Measurements from ENCODE around the gene TMCC2. TPM values are rescaled to one million over a fixed set of nuclear protein-coding genes. Genes with fewer than 3 reads are reported as not detected.
A peak's percentile ranks its signal among the peaks of the same experiment; 100 is the strongest.
"Not testable (repeated sequence)": the region's sequence is repeated elsewhere in the genome, so short reads cannot be mapped to it uniquely, and the experiment has no call there.

TMCC2 gene
- total RNA-seq (3.3 and 4.0 TPM in 2 replicates), polyA plus RNA-seq (1.8 and 2.0 TPM in 2 replicates), polyA minus RNA-seq (2.5 and 5.3 TPM in 2 replicates)
- 1.9 TPM for total RNA-seq (2013)

- H3K27ac Mint-ChIP-seq = peak within 1 kb of the TSS; percentile 77
- Histone ChIP-seq H3K4me2 (replicated peaks; ENCODE audit: low read depth, low read length, poor library complexity, severe bottlenecking) (peak within 1 kb of the TSS; percentile 91), H2AFZ (ENCODE audit: insufficient read depth, low read depth, low read length, poor library complexity, severe bottlenecking) (peak within 1 kb of the TSS; percentile 82), H3K4me3 (ENCODE audit: control extremely low read depth in 1 of 5, extremely low read depth in 1 of 5, insufficient read depth in 1 of 5, low read depth in 2 of 5, low read length in 4 of 5) (peak within 1 kb of the TSS; percentile 21 to 73 (median 59)), H3K4me1 (ENCODE audit: control insufficient read depth in 2 of 2, insufficient read depth in 2 of 2, low read length in 2 of 2) (peaks cover 17 to 33% of the 10 kb centered on the region in 2 donors), H3K36me3 (replicated peaks in 1 of 2; ENCODE audit: control extremely low read depth in 1 of 2, control insufficient read depth in 1 of 2, extremely low read depth in 1 of 2, insufficient read depth in 2 of 2, low read length in 1 of 2) (no peaks in the 10 kb centered on the region), H3K9ac (ENCODE audit: low read length) (peak within 1 kb of the TSS; percentile 68), H3K9me3 (ENCODE audit: control extremely low read depth in 1 of 3, control insufficient read depth in 2 of 3, insufficient read depth in 1 of 3, low read length in 2 of 3) (no peaks in the 10 kb centered on the region), H3K27me3 (replicated peaks in 1 of 4; ENCODE audit: control extremely low read depth in 1 of 4, control insufficient read depth in 3 of 4, insufficient read depth in 4 of 4, low read length in 3 of 4) (peaks cover 0 to 14% (median 2%) of the 10 kb centered on the region in 4 experiments), H3K27ac (ENCODE audit: low read length in 2 of 2) (no peak within 1 kb of the TSS), H3K79me2 (ENCODE audit: control insufficient read depth, insufficient read depth, low read length) (no peaks in the 10 kb centered on the region), H4K20me1 (ENCODE audit: control insufficient read depth, insufficient read depth, low read length, poor library complexity, severe bottlenecking) (no peaks in the 10 kb centered on the region)
- no peaks in the 10 kb centered on the region for H3K9me3 Mint-ChIP-seq (ENCODE audit: insufficient read depth)
- peak within 1 kb of the TSS; percentile 97 for H3K4me3 Mint-ChIP-seq
- peaks cover 30% of the 10 kb centered on the region for H3K4me1 Mint-ChIP-seq
- POLR2A ChIA-PET = interaction anchor here (0.5 to 0.6 kb wide), 2 partner anchors 54 to 55 kb away, joined by 3 to 9 read pairs; no protein-coding TSS in a partner anchor
- intact Hi-C loops (cut with micrococcal nuclease) = loop anchor here (1.0 to 5.0 kb wide), 3 partner anchors 16 to 105 kb away; partner anchors contain the start of genes DSTYK and NUAK2
- CTCF ChIA-PET = interaction anchor here (1.2 to 4.5 kb wide), 9 partner anchors 9 to 258 kb away, joined by 3 to 135 read pairs (median 6); partner anchors contain the start of gene DSTYK
- ATAC-seq (ENCODE audit: low read depth) (peak; percentile 87), DNase-seq (peak; percentile 83)
- no peak for TF ChIP-seq CTCF (IDR thresholded peaks at IDR 0.05)
- TF ChIP-seq EZH2 (IDR thresholded peaks at IDR 0.05; ENCODE audit: borderline replicate concordance, insufficient read depth, low read depth, low read length, poor library complexity, severe bottlenecking) = no peak
- WGBS (ENCODE audit: insufficient coverage) = under 1% methylated on average over 44 of the region's 44 CpGs
- H3K27me3 Mint-ChIP-seq = peaks cover 21% of the 10 kb centered on the region
Measured at GRCh38 chr1:205227584-205228013, at the start of gene TMCC2. TMCC2 (plus strand) TSS chr1:205227946; CDS start chr1:205228565, 619 bp downstream.

- no peak overlapping the region for H3K4me2 ChIP-seq (replicated peaks; ENCODE audit: low read depth, low read length, poor library complexity, severe bottlenecking)
- intact Hi-C loops (cut with micrococcal nuclease) = no loop called here
- H3K9ac ChIP-seq (ENCODE audit: low read length) = no peak overlapping the region
- DNase-seq (no peak), ATAC-seq (ENCODE audit: low read depth) (no peak)
- ChIA-PET POLR2A (no interaction called here), CTCF (interaction anchor here (1.3 to 1.5 kb wide), 2 partner anchors 77 to 345 kb away, joined by 3 to 4 read pairs; no protein-coding TSS in a partner anchor)
- no peaks in the 10 kb centered on the region for H3K9me3 ChIP-seq (ENCODE audit: control extremely low read depth in 1 of 3, control insufficient read depth in 2 of 3, insufficient read depth in 1 of 3, low read length in 2 of 3)
- no peaks in the 10 kb centered on the region for H4K20me1 ChIP-seq (ENCODE audit: control insufficient read depth, insufficient read depth, low read length, poor library complexity, severe bottlenecking)
- Mint-ChIP-seq H3K27me3 (no peaks in the 10 kb centered on the region), H3K4me1 (no peaks in the 10 kb centered on the region), H3K27ac (no peak overlapping the region), H3K4me3 (no peak overlapping the region), H3K9me3 (ENCODE audit: insufficient read depth) (no peaks in the 10 kb centered on the region)
- H3K4me1 ChIP-seq (ENCODE audit: control insufficient read depth in 2 of 2, insufficient read depth in 2 of 2, low read length in 2 of 2) = no peaks in the 10 kb centered on the region
- peaks cover 2 to 18% of the 10 kb centered on the region in 2 experiments for H3K36me3 ChIP-seq (replicated peaks in 1 of 2; ENCODE audit: control extremely low read depth in 1 of 2, control insufficient read depth in 1 of 2, extremely low read depth in 1 of 2, insufficient read depth in 2 of 2, low read length in 1 of 2)
- no peak overlapping the region for H3K4me3 ChIP-seq (ENCODE audit: control extremely low read depth in 1 of 5, extremely low read depth in 1 of 5, insufficient read depth in 1 of 5, low read depth in 2 of 5, low read length in 4 of 5)
- H3K27ac ChIP-seq (ENCODE audit: low read length in 2 of 2) = no peak overlapping the region
- no peak overlapping the region for H2AFZ ChIP-seq (ENCODE audit: insufficient read depth, low read depth, low read length, poor library complexity, severe bottlenecking)
- TF ChIP-seq EZH2 (IDR thresholded peaks at IDR 0.05; ENCODE audit: borderline replicate concordance, insufficient read depth, low read depth, low read length, poor library complexity, severe bottlenecking) = no peak
- no peak for TF ChIP-seq CTCF (IDR thresholded peaks at IDR 0.05)
- no peaks in the 10 kb centered on the region for H3K27me3 ChIP-seq (replicated peaks in 1 of 4; ENCODE audit: control extremely low read depth in 1 of 4, control insufficient read depth in 3 of 4, insufficient read depth in 4 of 4, low read length in 3 of 4)
- no CpG with 5 or more reads among the region's 2 CpGs for WGBS (ENCODE audit: insufficient coverage)
- H3K79me2 ChIP-seq (ENCODE audit: control insufficient read depth, insufficient read depth, low read length) = peaks cover 13% of the 10 kb centered on the region
Measured at GRCh38 chr1:205179842-205180241, 47.9 kb upstream of the TMCC2 start.

- H3K9me3 ChIP-seq (ENCODE audit: control extremely low read depth in 1 of 3, control insufficient read depth in 2 of 3, insufficient read depth in 1 of 3, low read length in 2 of 3); H4K20me1 ChIP-seq (ENCODE audit: control insufficient read depth, insufficient read depth, low read length, poor library complexity, severe bottlenecking); H3K4me3 Mint-ChIP-seq; H3K4me1 Mint-ChIP-seq; H3K4me2 ChIP-seq (replicated peaks; ENCODE audit: low read depth, low read length, poor library complexity, severe bottlenecking); intact Hi-C loops (cut with micrococcal nuclease); H3K27me3 Mint-ChIP-seq; POLR2A ChIA-PET; DNase-seq; H3K9ac ChIP-seq (ENCODE audit: low read length); H3K27ac ChIP-seq (ENCODE audit: low read length in 2 of 2); H3K27ac Mint-ChIP-seq; H2AFZ ChIP-seq (ENCODE audit: insufficient read depth, low read depth, low read length, poor library complexity, severe bottlenecking); ATAC-seq (ENCODE audit: low read depth); H3K4me1 ChIP-seq (ENCODE audit: control insufficient read depth in 2 of 2, insufficient read depth in 2 of 2, low read length in 2 of 2); H3K9me3 Mint-ChIP-seq (ENCODE audit: insufficient read depth); H3K4me3 ChIP-seq (ENCODE audit: control extremely low read depth in 1 of 5, extremely low read depth in 1 of 5, insufficient read depth in 1 of 5, low read depth in 2 of 5, low read length in 4 of 5); H3K27me3 ChIP-seq (replicated peaks in 1 of 4; ENCODE audit: control extremely low read depth in 1 of 4, control insufficient read depth in 3 of 4, insufficient read depth in 4 of 4, low read length in 3 of 4): not testable (repeated sequence)
- Histone ChIP-seq H3K36me3 (replicated peaks in 1 of 2; ENCODE audit: control extremely low read depth in 1 of 2, control insufficient read depth in 1 of 2, extremely low read depth in 1 of 2, insufficient read depth in 2 of 2, low read length in 1 of 2) (peaks cover 4 to 15% of the 10 kb centered on the region in 2 experiments), H3K79me2 (ENCODE audit: control insufficient read depth, insufficient read depth, low read length) (peaks cover 13% of the 10 kb centered on the region)
- CTCF ChIA-PET = interaction anchor here (1.3 kb wide), 1 partner anchor 344 kb away, joined by 4 read pairs; no protein-coding TSS in a partner anchor
- WGBS (ENCODE audit: insufficient coverage) = 91% methylated on average over 4 of the region's 7 CpGs
Measured at GRCh38 chr1:205180331-205180730, 47.4 kb upstream of the TMCC2 start.
